NT2/D1 (cell line): ENCODE results near the gene SORCS3.

ENCODE experiments used
- SUZ12 ChIP-seq: IDR thresholded peaks from 2 replicates; pipeline ENCODE4 v1.6.1; 2011; ENCODE audit not compliant: insufficient read length, insufficient read depth; ENCODE audit errors: extremely low read depth
- YY1 ChIP-seq: IDR thresholded peaks from 2 replicates; pipeline ENCODE4 v1.6.1; 2011; ENCODE audit not compliant: insufficient read length, insufficient read depth

DNA sequence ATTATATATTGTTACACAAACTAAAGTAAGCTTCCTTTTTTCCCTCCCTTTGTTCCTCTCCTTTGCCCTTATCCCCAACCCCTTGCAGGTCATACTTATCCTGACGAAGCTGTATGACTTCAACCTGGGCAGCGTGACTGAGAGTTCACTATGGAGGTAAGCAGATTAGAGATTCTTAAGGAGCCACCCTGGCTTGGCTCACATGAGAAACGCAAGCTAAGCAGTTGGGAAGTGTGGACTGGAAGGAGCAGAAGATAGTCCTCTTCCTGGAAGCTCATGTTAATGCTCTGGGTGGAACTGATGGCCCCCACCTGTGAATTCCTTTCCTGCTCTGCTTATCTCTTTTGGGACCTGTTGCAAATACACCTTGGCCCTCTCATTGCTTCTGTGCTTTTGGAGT is 201.6 kb downstream of the SORCS3 start:
- no peak for TF ChIP-seq YY1
- TF ChIP-seq SUZ12 = no peak
